HepG2 (cell line): Measurements from ENCODE around the gene MUC21. TPM values are rescaled to one million over a fixed set of nuclear protein-coding genes. Genes with fewer than 3 reads are reported as not detected.

Experiments
- ATAC-seq: fragments of 200-7000 bp; cut with Tn5 transposase; 3 replicates; pipeline ENCODE4 v1.9.1; 2020; ENCODE audit warnings: mild to moderate bottlenecking, moderate library complexity
- BruUV-seq: library from RNA; stranded (reverse); fragments of 400-500 nt; replicated peaks from 2 replicates; lab custom pipeline; 2021; lab: Mats Ljungman, UMichigan
- CTCF ChIA-PET: fragments of 300-600 bp; formaldehyde crosslinking; extraction: SDS; loops from one replicate; lab custom pipeline; 2021; ENCODE audit warnings: low total read pairs, inconsistent platforms, low intra/inter-chr PET ratio; lab: Yijun Ruan, JAX
- POLR2A ChIA-PET: fragments of 350-600 bp; sonication (Branson Sonifier 250); formaldehyde crosslinking; loops from one replicate; lab custom pipeline; 2020; ENCODE audit warnings: antibody characterized with exemption, inconsistent platforms; lab: Yijun Ruan, JAX
- DNase-seq: peaks from one replicate; pipeline ENCODE4 v3.0.0-alpha.2; 2015; ENCODE audit warnings: low spot score
- FAIRE-seq: peaks from 3 replicates; lab custom pipeline; 2011; peaks lifted over from hg19 to GRCh38; lab: Jason Lieb, UNC
- H2AFZ ChIP-seq: one replicate; pipeline ENCODE4 v1.6.1; 2011; ENCODE audit warnings: low read length, inconsistent platforms
- H3K27ac ChIP-seq: fragments of 300-600 bp; 3 replicates; pipeline ENCODE4 v1.8.0; 2011; ENCODE audit warnings: mixed run types, mild to moderate bottlenecking, mixed read lengths, low read length, inconsistent platforms; ENCODE audit not compliant: insufficient read depth; ENCODE audit errors: extremely low read length
- H3K27me3 ChIP-seq, 2 experiments: fragments of 200-600 bp in 1 of 2; 2 replicates in 1 of 2; 3 replicates in 1 of 2; pipeline versions ENCODE4 v1.6.0 to v1.8.0; 2011; ENCODE audit warnings: low read length in 2 of 2, mild to moderate bottlenecking in 2 of 2, moderate library complexity in 2 of 2, inconsistent platforms in 1 of 2; ENCODE audit not compliant: insufficient read depth in 2 of 2, control insufficient read depth in 1 of 2
- H3K36me3 ChIP-seq, 2 experiments: fragments of 200-600 bp in 1 of 2; replicated peaks in 1 of 2; 2 replicates in 1 of 2; 3 replicates in 1 of 2; pipeline versions ENCODE4 v1.5.1 to v1.8.0; 2011; ENCODE audit warnings: low read length in 2 of 2, inconsistent platforms in 1 of 2; ENCODE audit not compliant: insufficient read depth in 2 of 2, control insufficient read depth in 1 of 2
- H3K4me1 ChIP-seq: 2 replicates; pipeline ENCODE4 v1.5.1; 2012; ENCODE audit warnings: low read length, inconsistent platforms; ENCODE audit not compliant: insufficient read depth
- H3K4me2 ChIP-seq: 2 replicates; pipeline ENCODE4 v1.6.0; 2011; ENCODE audit warnings: low read depth, low read length, inconsistent platforms
- H3K4me3 ChIP-seq, 3 experiments: fragments of 200-600 bp in 1 of 3; sonication (generic), shearing (Covaris generic) in 1 of 3; replicated peaks in 1 of 3; 2 replicates each; pipeline ENCODE4 v1.5.1; 2011 to 2016; ENCODE audit warnings: low read length in 3 of 3, inconsistent platforms in 2 of 3, low read depth in 2 of 3, mild to moderate bottlenecking in 2 of 3, control low read depth in 1 of 3, mixed read lengths in 1 of 3; ENCODE audit not compliant: insufficient read depth in 1 of 3
- H3K79me2 ChIP-seq: one replicate; pipeline ENCODE4 v1.6.1; 2011; ENCODE audit warnings: low read length, inconsistent platforms; ENCODE audit not compliant: insufficient read depth
- H3K9ac ChIP-seq: 2 replicates; pipeline ENCODE4 v1.6.0; 2011; ENCODE audit warnings: mild to moderate bottlenecking, low read depth, low read length, inconsistent platforms; ENCODE audit not compliant: insufficient read depth
- H3K9me3 ChIP-seq: 2 replicates; pipeline ENCODE4 v1.5.1; 2012; ENCODE audit warnings: mild to moderate bottlenecking, low read length
- H4K20me1 ChIP-seq: 2 replicates; pipeline ENCODE4 v1.6.0; 2011; ENCODE audit warnings: inconsistent platforms, mild to moderate bottlenecking, low read length, moderate library complexity; ENCODE audit not compliant: insufficient read depth
- ATM ChIP-seq: fragments of 450-650 bp; IDR thresholded peaks from 2 replicates; pipeline ENCODE4 v1.7.1; 2017; ENCODE audit warnings: mild to moderate bottlenecking, borderline replicate concordance
- FOXA3 ChIP-seq: IDR thresholded peaks from 2 replicates; pipeline ENCODE4 v1.6.1; 2016; ENCODE audit warnings: missing genetic modification reagents, missing compliant biosample characterization
- FOXO1 ChIP-seq: sonication (generic); formaldehyde crosslinking; IDR thresholded peaks from 2 replicates; pipeline ENCODE4 v1.4.0; 2020; ENCODE audit warnings: missing genetic modification reagents
- FOXP4 ChIP-seq: sonication (generic); formaldehyde crosslinking; IDR thresholded peaks from 2 replicates; pipeline ENCODE4 v1.4.0; 2020; ENCODE audit warnings: missing genetic modification reagents
- HDAC2 ChIP-seq: sonication (generic); formaldehyde crosslinking; IDR thresholded peaks from 2 replicates; pipeline ENCODE4 v1.4.0; 2020; ENCODE audit warnings: missing genetic modification reagents
- HNF4G ChIP-seq, 2 experiments: sonication (generic) in 1 of 2; formaldehyde crosslinking in 1 of 2; IDR thresholded peaks; 2 replicates each; pipeline versions ENCODE4 v1.4.0 to v1.6.1; 2011 to 2020; ENCODE audit warnings: borderline replicate concordance in 2 of 2, low read depth in 2 of 2, mild to moderate bottlenecking in 2 of 2, low read length in 1 of 2, missing genetic modification reagents in 1 of 2, moderate library complexity in 1 of 2
- PHF21A ChIP-seq: sonication (generic); formaldehyde crosslinking; IDR thresholded peaks from 2 replicates; pipeline ENCODE4 v1.5.0; 2020; ENCODE audit warnings: mild to moderate bottlenecking, missing genetic modification reagents
- RFX1 ChIP-seq: fragments of 450-650 bp; IDR thresholded peaks from 2 replicates; pipeline ENCODE4 v1.6.1; 2017
- SALL1 ChIP-seq: sonication (generic); formaldehyde crosslinking; IDR thresholded peaks from 2 replicates; pipeline ENCODE4 v1.8.0; 2022; ENCODE audit warnings: mild to moderate bottlenecking, missing genetic modification reagents
- SRY ChIP-seq: sonication (generic); formaldehyde crosslinking; IDR thresholded peaks from 2 replicates; pipeline ENCODE4 v1.8.0; 2022; ENCODE audit warnings: mild to moderate bottlenecking, missing genetic modification reagents
- TCF7 ChIP-seq: sonication (generic); IDR thresholded peaks from 2 replicates; pipeline ENCODE4 v1.6.1; 2016; ENCODE audit warnings: antibody characterized with exemption, low read depth
- TEAD2 ChIP-seq: sonication (generic); formaldehyde crosslinking; IDR thresholded peaks from 2 replicates; pipeline ENCODE4 v1.9.0; 2021; ENCODE audit warnings: missing genetic modification reagents
- ZNF30 ChIP-seq: sonication (generic); formaldehyde crosslinking; IDR thresholded peaks from 2 replicates; pipeline ENCODE4 v1.5.0; 2020; ENCODE audit warnings: mild to moderate bottlenecking, missing genetic modification reagents
- ZNF616 ChIP-seq: sonication (generic); formaldehyde crosslinking; IDR thresholded peaks from 2 replicates; pipeline ENCODE4 v1.5.0; 2020; ENCODE audit warnings: low read depth, mild to moderate bottlenecking, missing genetic modification reagents
- ZNF672 ChIP-seq: sonication (generic); formaldehyde crosslinking; IDR thresholded peaks from 2 replicates; pipeline ENCODE4 v1.8.1; 2022; ENCODE audit warnings: missing genetic modification reagents
- ZNF773 ChIP-seq: sonication (generic); formaldehyde crosslinking; IDR thresholded peaks from 2 replicates; pipeline ENCODE4 v1.4.0; 2020; ENCODE audit warnings: missing genetic modification reagents, borderline replicate concordance
- ZNF777 ChIP-seq: sonication (generic); formaldehyde crosslinking; IDR thresholded peaks from 2 replicates; pipeline ENCODE4 v1.4.0; 2020; ENCODE audit warnings: missing genetic modification reagents
- WGBS: methylation state at CpG from one replicate; pipeline ENCODE4 v1.1.6; 2017; ENCODE audit warnings: low lambda C conversion rate; 5-methylcytosine and 5-hydroxymethylcytosine counted together
- in situ Hi-C: cut with HindIII; loops from 2 replicates; pipeline ENCODE4 v1.10.0; 2017; ENCODE audit warnings: low pct_unique_long_range_greater_than_20kb; ENCODE audit not compliant: extremely low pct_ligation_motif_present
- intact Hi-C: fragments of 100-400 bp; cut with micrococcal nuclease; formaldehyde crosslinking; loops from one replicate; pipeline ENCODE4 v1.10.0; 2022; ENCODE audit not compliant: unreplicated experiment
- polyA plus RNA-seq, 8 experiments: library from polyadenylated mRNA; depleted of rRNA in 3 of 8; stranded (reverse) in 7 of 8; unstranded in 1 of 8; fragments of >200 nt; fragmentation: Illumina TruSeq in 4 of 8; extraction: Trizol in 4 of 8; gene quantifications; 2 replicates each; pipeline versions ENCODE4 v1.2.1 to v1.2.3, GENCODE V29; 2011 to 2016; ENCODE audit warnings: low read depth in 4 of 8, missing spikeins in 1 of 8, mixed read lengths in 1 of 8; ENCODE audit not compliant: insufficient read depth in 1 of 8
- total RNA-seq, 5 experiments: library from RNA; depleted of rRNA; stranded (reverse); fragments of >200 nt; fragmentation: Illumina TruSeq; extraction: Trizol; gene quantifications; 2 replicates each; pipeline ENCODE4 v1.2.3, GENCODE V29; 2016; ENCODE audit warnings: low read depth in 1 of 5
- TF ChIP-seq, protein P1 (sequence below): sonication (generic); formaldehyde crosslinking; IDR thresholded peaks from 2 replicates; pipeline ENCODE4 v1.4.0; 2020; ENCODE audit warnings: missing genetic modification reagents
- TF ChIP-seq, protein P2 (sequence below): IDR thresholded peaks from 2 replicates; pipeline ENCODE4 v1.6.1; 2016; ENCODE audit warnings: missing compliant biosample characterization, missing genetic modification reagents, borderline replicate concordance

MUC21 gene
- total and polyA plus RNA-seq, 2 of the 13 experiments (the other 11 are each of a cell fraction or from before 2014, with no cell fraction given): not detected

GRCh38 chr6:31010393-31011060 lies 27.0 kb downstream of the MUC21 start, which contains the start of gene MUC22 (continued):
- TF ChIP-seq, protein P1, sequence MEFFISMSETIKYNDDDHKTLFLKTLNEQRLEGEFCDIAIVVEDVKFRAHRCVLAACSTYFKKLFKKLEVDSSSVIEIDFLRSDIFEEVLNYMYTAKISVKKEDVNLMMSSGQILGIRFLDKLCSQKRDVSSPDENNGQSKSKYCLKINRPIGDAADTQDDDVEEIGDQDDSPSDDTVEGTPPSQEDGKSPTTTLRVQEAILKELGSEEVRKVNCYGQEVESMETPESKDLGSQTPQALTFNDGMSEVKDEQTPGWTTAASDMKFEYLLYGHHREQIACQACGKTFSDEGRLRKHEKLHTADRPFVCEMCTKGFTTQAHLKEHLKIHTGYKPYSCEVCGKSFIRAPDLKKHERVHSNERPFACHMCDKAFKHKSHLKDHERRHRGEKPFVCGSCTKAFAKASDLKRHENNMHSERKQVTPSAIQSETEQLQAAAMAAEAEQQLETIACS (CRISPR knock-in tag): no peak
- no peak for TF ChIP-seq ZNF777 (CRISPR knock-in tag)
- TF ChIP-seq ZNF30 (CRISPR knock-in tag): no peak
- TF ChIP-seq ATM: no peak
- TF ChIP-seq ZNF672 (CRISPR knock-in tag): no peak
- no peak for TF ChIP-seq SRY

DNA sequence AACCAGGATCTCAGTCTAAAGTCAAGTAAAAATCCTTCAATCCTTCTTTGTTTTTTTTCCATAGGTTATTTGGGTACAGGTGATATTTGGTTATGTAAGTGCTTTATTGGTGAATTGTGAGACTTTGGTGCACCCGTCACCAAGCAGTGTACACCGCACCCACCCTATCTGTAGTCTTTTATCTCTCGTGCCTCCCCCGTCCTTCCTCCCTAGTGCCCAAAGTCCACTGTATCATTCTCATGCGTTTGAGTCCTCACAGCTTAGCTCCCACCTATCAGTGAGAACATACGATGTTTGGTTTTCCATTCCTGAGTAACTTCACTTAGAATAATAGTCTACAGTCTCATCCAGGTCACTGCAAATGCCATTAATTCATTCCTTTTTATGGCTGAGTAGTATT lies 27.6 kb downstream of the MUC21 start:
- no TSS peak for BruUV-seq
- H4K20me1 ChIP-seq: no peaks in the 10 kb centered on the region
- H3K4me1 ChIP-seq: peaks cover 22% of the 10 kb centered on the region
- peaks cover 0 to 12% of the 10 kb centered on the region in 2 experiments; a peak in 2 of 5 replicates for H3K27me3 ChIP-seq
- CTCF ChIA-PET: no interaction called here
- no peaks in the 10 kb centered on the region for H3K79me2 ChIP-seq
- no peak overlapping the region for H3K4me3 ChIP-seq
- POLR2A ChIA-PET: no interaction called here
- H3K4me2 ChIP-seq: no peak overlapping the region
- H3K9me3 ChIP-seq: no peaks in the 10 kb centered on the region
- ATAC-seq (peak; percentile 70), DNase-seq (peak; percentile 76), FAIRE-seq (peak; percentile 46)
- no peak overlapping the region for H3K27ac ChIP-seq
- intact Hi-C loops (no loop called here), in situ Hi-C loops (no loop called here)
- H3K9ac ChIP-seq: no peak overlapping the region
- no peaks in the 10 kb centered on the region for H3K36me3 ChIP-seq
- WGBS: under 1% methylated on average over 6 of the region's 6 CpGs
- no peak overlapping the region for H2AFZ ChIP-seq
- TF ChIP-seq, protein P2, sequence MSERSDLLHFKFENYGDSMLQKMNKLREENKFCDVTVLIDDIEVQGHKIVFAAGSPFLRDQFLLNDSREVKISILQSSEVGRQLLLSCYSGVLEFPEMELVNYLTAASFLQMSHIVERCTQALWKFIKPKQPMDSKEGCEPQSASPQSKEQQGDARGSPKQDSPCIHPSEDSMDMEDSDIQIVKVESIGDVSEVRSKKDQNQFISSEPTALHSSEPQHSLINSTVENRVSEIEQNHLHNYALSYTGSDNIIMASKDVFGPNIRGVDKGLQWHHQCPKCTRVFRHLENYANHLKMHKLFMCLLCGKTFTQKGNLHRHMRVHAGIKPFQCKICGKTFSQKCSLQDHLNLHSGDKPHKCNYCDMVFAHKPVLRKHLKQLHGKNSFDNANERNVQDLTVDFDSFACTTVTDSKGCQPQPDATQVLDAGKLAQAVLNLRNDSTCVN (CRISPR knock-in tag): no peak
- TF ChIP-seq HNF4G (IDR thresholded peaks at IDR 0.05; ENCODE audit: borderline replicate concordance, low read depth, low read length) (peak; percentile 51; the same call in 1 of the 2 replicates), HNF4G (CRISPR knock-in tag; IDR thresholded peaks at IDR 0.05; ENCODE audit: borderline replicate concordance, low read depth) (no peak), TCF7 (peak; percentile 52; the same call in 1 of the 2 replicates), FOXA3 (CRISPR knock-in tag) (0 out of 2 replicates have a peak, but pooled peaks have one; percentile 29), PHF21A (peak; percentile 40; the same call in 1 of the 2 replicates), ZNF616 (CRISPR knock-in tag) (no peak), FOXO1 (no peak), ZNF773 (no peak), ZNF30 (CRISPR knock-in tag) (no peak), TEAD2 (CRISPR knock-in tag) (no peak), RFX1 (no peak), FOXP4 (0 out of 2 replicates have a peak, but pooled peaks have one; percentile 28), SALL1 (CRISPR knock-in tag) (peak; percentile 44), HDAC2 (no peak)
